ENCODE measurements around the gene DSG3. TPM values are rescaled to one million over a fixed set of nuclear protein-coding genes. Genes with fewer than 3 reads are reported as not detected.
"Not testable (repeated sequence)": the region's sequence is repeated elsewhere in the genome, so short reads cannot be mapped to it uniquely, and the experiment has no call there.

The DSG3 gene
- total RNA-seq, 2 donors from 2014 or later, result not detected

DNA sequence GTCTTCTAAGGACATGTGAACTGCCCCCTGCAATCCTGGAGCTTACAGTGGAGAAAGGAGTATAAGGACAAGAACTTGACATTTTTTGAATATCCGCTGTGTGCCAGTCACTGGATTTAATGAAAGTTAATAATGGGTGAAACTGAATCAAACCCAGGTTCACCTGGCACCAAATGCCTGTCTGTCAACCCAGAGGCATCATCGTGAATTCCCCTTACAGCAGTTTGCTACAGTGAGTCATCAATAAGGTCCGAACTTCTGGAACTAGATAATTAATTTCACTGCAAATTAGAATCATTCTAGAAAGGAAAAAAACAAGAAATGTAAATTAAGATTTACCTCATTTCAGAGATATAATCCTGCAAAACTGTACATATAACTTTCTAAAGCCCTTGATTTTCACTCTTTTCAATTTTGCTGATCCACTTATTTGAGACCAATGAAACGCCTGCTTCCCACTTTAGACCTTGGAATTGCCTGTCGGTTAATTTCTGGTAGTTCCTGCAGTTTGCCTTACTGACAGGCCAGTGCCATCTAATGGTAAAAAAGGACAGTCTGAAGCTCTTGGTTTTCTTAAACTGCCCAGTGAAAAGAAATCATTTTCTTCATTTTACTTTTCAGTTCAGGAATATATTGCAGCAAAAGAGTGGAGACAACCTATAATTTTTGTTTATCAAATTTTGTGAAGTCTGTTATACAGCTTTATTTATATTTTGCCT lies 58.6 kb downstream of the DSG3 start:
- intact Hi-C loops (cut with DNase I), result loop anchor here (5.0 to 10.0 kb wide), 3 partner anchors 81 to 409 kb away; no protein-coding TSS in a partner anchor
- DNase-seq, result no peak
- peak; percentile 32 to 61 for ATAC-seq

DNA sequence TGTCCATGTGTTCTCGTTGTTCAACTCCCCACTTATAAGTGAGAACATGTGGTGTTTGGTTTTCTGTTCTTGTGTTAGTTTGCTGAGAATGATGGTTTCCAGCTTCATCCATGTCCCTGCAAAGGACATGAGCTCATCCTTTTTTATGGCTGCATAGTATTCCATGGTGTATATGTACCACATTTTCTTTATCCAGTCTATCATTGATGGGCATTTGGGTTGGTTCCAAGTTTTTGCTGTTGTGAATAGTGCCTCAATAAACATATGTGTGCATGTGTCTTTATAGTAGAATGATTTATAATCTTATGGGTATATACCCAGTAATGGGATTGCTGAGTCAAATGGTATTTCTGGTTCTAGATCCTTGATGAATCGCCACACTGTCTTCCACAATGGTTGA lies 59.6 kb downstream of the DSG3 start:
- DNase-seq, ATAC-seq: not testable (repeated sequence)
- intact Hi-C loops (cut with DNase I), result loop anchor here (5.0 to 10.0 kb wide), 3 partner anchors 82 to 410 kb away; no protein-coding TSS in a partner anchor

DNA sequence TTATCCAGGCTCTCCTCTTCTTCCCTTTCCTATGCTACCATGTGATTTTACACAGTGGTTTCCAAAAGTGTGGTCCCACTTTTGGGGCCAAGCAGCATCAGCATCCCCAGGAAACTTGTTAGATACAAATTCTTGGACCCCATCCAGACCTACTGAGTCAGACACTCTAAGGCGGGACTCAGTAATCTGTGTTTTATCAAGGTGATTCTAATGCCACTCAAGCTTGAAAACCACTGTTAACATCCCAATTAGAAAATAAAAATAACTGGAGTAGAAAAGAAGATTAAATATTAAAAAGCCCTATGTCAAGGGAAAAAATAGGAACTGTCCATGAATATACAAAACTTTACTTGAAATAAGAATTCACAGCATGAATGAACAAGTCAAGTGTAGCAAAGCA lies 61.2 kb downstream of the DSG3 start:
- no peak for DNase-seq
- intact Hi-C loops (cut with DNase I), result loop anchor here (5.0 to 10.0 kb wide), 3 partner anchors 84 to 411 kb away; no protein-coding TSS in a partner anchor

DNA sequence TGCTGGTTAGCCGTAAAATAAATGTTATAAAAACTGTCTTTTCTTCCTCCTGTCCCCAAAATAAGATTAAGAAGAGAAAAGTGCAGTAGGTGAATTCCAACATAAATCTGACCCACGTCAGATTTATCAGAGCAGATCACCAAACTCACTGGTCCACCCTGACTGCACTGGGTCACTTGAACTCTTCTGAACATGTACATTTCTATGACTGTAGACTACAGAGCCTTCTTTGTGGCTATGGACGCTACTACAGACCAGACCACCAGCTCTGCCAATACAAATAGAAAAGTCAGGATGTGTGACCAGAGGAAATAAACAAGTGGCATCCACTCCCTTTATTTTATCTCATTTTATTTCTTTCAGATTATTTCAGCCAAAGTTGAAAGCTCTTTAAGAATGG lies 62.0 kb downstream of the DSG3 start:
- no peak for DNase-seq
- no peak for ATAC-seq
- intact Hi-C loops (cut with DNase I), result loop anchor here (5.0 to 10.0 kb wide), 3 partner anchors 85 to 412 kb away; no protein-coding TSS in a partner anchor

More for the DNA sequence above, 61.2 kb downstream of the DSG3 start:
- no peak for ATAC-seq

DNA sequence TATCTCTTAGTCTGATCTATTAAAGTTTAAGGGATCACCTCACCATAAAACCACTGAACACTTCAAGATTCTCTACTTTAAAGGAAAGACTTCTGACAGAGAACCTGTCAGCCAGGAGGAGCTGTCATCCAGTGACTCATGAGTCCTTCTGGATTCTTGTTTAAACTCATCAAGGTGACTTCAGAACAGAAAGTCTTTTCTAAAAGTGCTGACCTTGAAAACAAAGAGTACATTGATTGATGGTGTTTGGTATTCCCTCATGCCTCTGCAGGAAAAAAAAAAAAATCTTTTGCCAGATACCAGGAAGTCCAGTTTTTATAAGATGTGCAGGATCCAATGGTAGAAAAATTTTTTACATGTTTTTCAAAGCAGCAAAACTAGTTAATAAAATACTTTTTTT lies 62.8 kb downstream of the DSG3 start:
- intact Hi-C loops (cut with DNase I), result loop anchor here in 1 of 2 donors (10.0 kb wide), 1 partner anchor 506 kb away; no protein-coding TSS in a partner anchor
- DNase-seq (no peak), ATAC-seq (no peak)

DNA sequence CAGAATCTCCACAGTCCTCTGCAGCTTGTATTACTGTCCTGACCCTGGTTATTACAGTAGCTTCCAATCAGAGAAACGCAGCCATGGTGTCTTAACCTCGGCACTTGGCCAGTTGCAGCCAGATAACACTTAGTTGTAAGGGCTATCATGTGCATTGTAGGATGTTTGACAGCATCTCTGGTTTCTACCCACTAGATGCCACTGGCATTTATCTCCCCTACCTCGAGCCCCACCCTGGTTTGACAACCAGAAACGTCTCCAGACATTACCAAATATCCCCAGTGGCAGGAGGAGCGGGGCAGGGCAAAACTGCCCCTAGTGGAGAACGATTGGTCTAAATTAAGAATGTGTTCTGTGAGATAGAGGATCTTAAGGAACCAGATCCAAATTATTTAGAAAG lies 63.6 kb downstream of the DSG3 start:
- ATAC-seq (peak; percentile 8 to 50), DNase-seq (no peak)
- intact Hi-C loops (cut with DNase I), result loop anchor here in 1 of 2 donors (10.0 kb wide), 1 partner anchor 506 kb away; no protein-coding TSS in a partner anchor

DNA sequence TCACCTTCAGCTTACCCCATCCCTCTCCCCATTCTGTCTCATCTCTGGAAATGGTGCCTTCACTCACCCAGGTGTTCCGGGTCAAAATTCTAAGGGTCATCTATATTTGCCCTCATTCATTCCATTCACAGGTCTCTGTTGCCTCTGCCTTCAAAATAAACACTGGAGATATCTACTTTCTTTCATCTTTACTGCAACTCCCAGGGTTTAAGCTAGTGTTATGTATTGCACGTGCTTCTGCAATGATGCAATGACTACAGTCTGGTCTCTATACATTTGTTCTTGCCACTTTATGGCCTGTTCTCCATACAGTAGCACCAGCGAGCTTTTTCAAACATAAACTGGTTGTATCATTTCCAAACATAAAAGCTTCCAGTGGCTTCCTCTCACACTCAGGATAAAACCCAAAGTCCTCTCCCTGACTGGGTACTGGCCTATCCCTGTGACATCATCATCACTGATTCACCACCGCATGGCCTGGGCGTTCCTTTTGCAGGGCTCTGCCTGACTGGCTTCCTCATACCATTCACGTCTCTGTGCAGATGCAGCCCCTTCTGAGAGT lies 64.7 kb downstream of the DSG3 start:
- intact Hi-C loops (cut with DNase I), result loop anchor here in 1 of 2 donors (10.0 kb wide), 1 partner anchor 507 kb away; no protein-coding TSS in a partner anchor

DNA sequence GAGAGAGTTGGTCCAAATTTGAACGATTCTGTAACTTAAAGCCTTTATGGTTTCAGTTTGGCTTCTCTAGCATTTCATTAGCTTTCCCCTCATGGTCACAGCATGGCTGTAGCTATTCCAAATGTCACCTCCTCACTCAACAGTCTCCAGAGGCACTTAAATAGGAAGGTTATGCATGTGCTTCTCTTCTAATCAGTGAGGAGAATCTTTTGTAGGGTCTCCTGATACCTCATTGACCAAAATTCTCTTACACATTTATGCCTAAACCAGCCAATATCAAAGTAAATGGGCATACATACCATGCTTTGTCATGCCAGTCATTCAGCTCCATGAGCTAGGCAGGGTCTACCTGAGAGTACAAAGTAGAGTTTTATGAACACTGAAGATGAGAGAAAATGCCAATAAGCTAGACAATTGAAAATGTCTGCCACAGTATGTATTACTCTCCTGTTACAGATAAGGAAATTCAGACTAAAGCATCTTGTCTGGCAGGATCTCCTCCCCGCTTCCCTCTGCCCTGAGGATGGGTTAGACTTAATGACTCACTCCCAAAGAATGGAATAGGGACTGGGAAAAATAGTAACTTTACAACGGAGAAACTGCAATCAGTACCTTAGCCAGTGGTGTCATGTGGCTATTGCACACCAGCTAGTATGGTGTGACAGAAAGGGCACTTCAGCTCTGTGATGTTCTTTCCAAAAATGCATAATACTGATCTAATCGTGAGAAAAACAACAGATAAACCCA lies 65.8 kb downstream of the DSG3 start:
- intact Hi-C loops (cut with DNase I), result loop anchor here in 1 of 2 donors (10.0 kb wide), 1 partner anchor 509 kb away; no protein-coding TSS in a partner anchor
- DNase-seq (no peak), ATAC-seq (peak in 1 of 2 donors; percentile 61)

More for the DNA sequence above, 64.7 kb downstream of the DSG3 start:
- DNase-seq (no peak), ATAC-seq (peak; percentile 50 to 91)

DNA sequence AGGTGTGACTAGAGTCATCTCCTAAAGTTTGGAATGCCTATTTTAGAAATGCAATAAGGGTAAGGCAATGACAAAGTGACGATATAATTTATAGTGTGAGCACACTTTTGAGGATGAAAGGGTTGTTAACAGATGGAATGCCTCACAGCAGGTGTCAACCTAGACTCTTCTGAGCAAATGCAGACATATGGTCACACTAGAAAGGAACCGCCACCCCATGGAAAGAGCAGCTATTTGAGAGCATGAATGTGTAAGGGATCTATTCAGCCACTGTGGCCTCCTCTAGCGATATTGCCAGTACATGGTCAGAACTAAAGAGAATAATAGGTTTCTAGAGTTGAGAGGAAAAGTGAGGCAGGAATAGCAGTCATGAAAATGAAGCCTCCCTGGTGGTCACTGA lies 68.9 kb downstream of the DSG3 start:
- DNase-seq (no peak), ATAC-seq (no peak)
- intact Hi-C loops (cut with DNase I), result loop anchor here in 1 of 2 donors (10.0 kb wide), 1 partner anchor 512 kb away; no protein-coding TSS in a partner anchor

DNA sequence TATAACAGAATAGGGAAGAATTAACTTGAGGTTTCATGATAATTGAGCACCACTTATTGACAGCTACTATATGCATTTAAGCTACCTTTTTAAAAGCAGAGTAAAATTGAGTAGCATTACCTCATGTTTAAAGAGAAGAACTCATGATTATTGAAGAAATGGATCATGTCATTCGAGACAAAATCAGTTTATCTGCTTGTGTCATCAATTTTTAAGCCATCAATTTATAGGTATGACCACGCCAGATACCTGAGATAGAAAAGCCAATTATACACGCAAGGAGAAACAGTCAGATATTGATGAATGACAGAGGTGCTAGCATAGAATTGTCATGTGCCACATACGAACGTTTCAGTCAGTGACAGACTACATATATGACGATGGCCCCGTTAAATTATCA lies 78.8 kb downstream of the DSG3 start:
- ATAC-seq, result no peak

More for the DNA sequence above, 78.8 kb downstream of the DSG3 start:
- intact Hi-C loops (cut with DNase I), result no loop called here
- no peak for DNase-seq

Other genes starting within 250 kb of the DSG3 start
- gene DSG1, start 129.6 kb upstream of the DSG3 start, total RNA-seq, result 1 to 10 TPM; 2.0 to 3.6 TPM
- gene DSG4, start 71.0 kb upstream of the DSG3 start, total RNA-seq, result not detected
- 10 to 100 TPM; 47.5 to 51.0 TPM for gene DSG2, start 50.4 kb downstream of the DSG3 start, total RNA-seq
- gene TTR, start 144.1 kb downstream of the DSG3 start, total RNA-seq, result under 1 TPM in 1 of 2 donors, not detected in 1; 0.34 TPM
- gene B4GALT6, start 236.8 kb downstream of the DSG3 start, total RNA-seq, result 10 to 100 TPM in 1 of 2 donors, 1 to 10 TPM in 1; 7.9 to 12.0 TPM

Measured in left cardiac atrium (tissue), 4 donors.